Neural cell (in vitro differentiated cells): Measurements from ENCODE around the gene SLC4A7.

Experiments used
- EZH2 ChIP-seq: fragments of 200-600, 300-800 bp; shearing (Covaris generic), sonication (generic); IDR thresholded peaks from 2 replicates; pipeline ENCODE4 v1.6.1; 2014; ENCODE audit warnings: antibody characterized with exemption, low read length, borderline replicate concordance, mild to moderate bottlenecking; ENCODE audit not compliant: insufficient read depth, poor library complexity, severe bottlenecking
- TF ChIP-seq, protein P1 (sequence below): fragments of 450-650 bp; IDR thresholded peaks from 2 replicates; pipeline ENCODE4 v1.5.1; 2014; ENCODE audit warnings: antibody characterized with exemption, mild to moderate bottlenecking, moderate library complexity; ENCODE audit not compliant: poor library complexity, severe bottlenecking

DNA sequence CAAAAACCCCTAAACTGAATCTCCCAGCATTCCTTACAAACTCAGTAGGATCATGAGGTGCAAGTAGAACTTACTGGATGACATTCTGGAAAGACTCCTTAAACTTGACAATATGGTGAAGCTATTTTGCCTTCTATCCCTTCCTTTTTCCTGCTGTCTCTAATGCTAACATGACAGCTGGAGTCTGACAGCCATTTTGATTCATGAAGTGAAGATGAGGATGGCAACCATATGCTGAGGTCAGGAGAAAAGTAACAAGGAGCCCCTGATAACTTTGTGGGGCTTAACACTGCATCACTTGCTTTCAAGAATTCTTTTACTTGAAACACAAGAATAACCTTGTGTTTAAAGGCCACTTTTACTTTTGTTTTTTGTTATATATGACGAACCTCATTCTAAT lies 100.0 kb downstream of the SLC4A7 start:
- TF ChIP-seq, protein P1, sequence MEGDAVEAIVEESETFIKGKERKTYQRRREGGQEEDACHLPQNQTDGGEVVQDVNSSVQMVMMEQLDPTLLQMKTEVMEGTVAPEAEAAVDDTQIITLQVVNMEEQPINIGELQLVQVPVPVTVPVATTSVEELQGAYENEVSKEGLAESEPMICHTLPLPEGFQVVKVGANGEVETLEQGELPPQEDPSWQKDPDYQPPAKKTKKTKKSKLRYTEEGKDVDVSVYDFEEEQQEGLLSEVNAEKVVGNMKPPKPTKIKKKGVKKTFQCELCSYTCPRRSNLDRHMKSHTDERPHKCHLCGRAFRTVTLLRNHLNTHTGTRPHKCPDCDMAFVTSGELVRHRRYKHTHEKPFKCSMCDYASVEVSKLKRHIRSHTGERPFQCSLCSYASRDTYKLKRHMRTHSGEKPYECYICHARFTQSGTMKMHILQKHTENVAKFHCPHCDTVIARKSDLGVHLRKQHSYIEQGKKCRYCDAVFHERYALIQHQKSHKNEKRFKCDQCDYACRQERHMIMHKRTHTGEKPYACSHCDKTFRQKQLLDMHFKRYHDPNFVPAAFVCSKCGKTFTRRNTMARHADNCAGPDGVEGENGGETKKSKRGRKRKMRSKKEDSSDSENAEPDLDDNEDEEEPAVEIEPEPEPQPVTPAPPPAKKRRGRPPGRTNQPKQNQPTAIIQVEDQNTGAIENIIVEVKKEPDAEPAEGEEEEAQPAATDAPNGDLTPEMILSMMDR = no peak
- TF ChIP-seq EZH2 = no peak
